ENCODE data around the gene DPH3.

GRCh38 chr3:16236030-16236639, 28.6 kb downstream of the DPH3 start:
- no peak for TF ChIP-seq FOXK2 (IDR thresholded peaks at IDR 0.05)
- TF ChIP-seq CTCF (IDR thresholded peaks at IDR 0.05 in 2 of 3, conservative IDR thresholded peaks at IDR 0.05 in 1 of 3; ENCODE audit: control insufficient read depth in 2 of 3, extremely low read depth in 1 of 3, insufficient read depth in 1 of 3, low read depth in 3 of 3, low read length in 3 of 3): no peak
- no peak for TF ChIP-seq GABPA (IDR thresholded peaks at IDR 0.05; ENCODE audit: low read depth)
- TF ChIP-seq, protein P1, sequence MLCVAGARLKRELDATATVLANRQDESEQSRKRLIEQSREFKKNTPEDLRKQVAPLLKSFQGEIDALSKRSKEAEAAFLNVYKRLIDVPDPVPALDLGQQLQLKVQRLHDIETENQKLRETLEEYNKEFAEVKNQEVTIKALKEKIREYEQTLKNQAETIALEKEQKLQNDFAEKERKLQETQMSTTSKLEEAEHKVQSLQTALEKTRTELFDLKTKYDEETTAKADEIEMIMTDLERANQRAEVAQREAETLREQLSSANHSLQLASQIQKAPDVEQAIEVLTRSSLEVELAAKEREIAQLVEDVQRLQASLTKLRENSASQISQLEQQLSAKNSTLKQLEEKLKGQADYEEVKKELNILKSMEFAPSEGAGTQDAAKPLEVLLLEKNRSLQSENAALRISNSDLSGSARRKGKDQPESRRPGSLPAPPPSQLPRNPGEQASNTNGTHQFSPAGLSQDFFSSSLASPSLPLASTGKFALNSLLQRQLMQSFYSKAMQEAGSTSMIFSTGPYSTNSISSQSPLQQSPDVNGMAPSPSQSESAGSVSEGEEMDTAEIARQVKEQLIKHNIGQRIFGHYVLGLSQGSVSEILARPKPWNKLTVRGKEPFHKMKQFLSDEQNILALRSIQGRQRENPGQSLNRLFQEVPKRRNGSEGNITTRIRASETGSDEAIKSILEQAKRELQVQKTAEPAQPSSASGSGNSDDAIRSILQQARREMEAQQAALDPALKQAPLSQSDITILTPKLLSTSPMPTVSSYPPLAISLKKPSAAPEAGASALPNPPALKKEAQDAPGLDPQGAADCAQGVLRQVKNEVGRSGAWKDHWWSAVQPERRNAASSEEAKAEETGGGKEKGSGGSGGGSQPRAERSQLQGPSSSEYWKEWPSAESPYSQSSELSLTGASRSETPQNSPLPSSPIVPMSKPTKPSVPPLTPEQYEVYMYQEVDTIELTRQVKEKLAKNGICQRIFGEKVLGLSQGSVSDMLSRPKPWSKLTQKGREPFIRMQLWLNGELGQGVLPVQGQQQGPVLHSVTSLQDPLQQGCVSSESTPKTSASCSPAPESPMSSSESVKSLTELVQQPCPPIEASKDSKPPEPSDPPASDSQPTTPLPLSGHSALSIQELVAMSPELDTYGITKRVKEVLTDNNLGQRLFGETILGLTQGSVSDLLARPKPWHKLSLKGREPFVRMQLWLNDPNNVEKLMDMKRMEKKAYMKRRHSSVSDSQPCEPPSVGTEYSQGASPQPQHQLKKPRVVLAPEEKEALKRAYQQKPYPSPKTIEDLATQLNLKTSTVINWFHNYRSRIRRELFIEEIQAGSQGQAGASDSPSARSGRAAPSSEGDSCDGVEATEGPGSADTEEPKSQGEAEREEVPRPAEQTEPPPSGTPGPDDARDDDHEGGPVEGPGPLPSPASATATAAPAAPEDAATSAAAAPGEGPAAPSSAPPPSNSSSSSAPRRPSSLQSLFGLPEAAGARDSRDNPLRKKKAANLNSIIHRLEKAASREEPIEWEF (IDR thresholded peaks at IDR 0.05; ENCODE audit: insufficient replicate concordance, low read depth, low read length): no peak
- no peak for TF ChIP-seq SIX5 (IDR thresholded peaks at IDR 0.05; ENCODE audit: low read depth, low read length, severe bottlenecking)
- no peak for TF ChIP-seq MXI1 (IDR thresholded peaks at IDR 0.05; ENCODE audit: low read depth, low read length)
- TF ChIP-seq BHLHE40 (IDR thresholded peaks at IDR 0.05; ENCODE audit: borderline replicate concordance in 1 of 2, low read depth in 2 of 2, low read length in 1 of 2): no peak
- no peak for TF ChIP-seq SKIL (IDR thresholded peaks at IDR 0.05; ENCODE audit: low read depth, poor library complexity, severe bottlenecking)
- no peak for TF ChIP-seq CEBPB (IDR thresholded peaks at IDR 0.05; ENCODE audit: borderline replicate concordance in 1 of 2, low read depth in 2 of 2, low read length in 2 of 2)
- no peak for TF ChIP-seq GATAD2B (conservative IDR thresholded peaks at IDR 0.05; ENCODE audit: low read depth)
- TF ChIP-seq POLR2A (IDR thresholded peaks at IDR 0.05; ENCODE audit: low read depth, low read length): no peak
- no peak for TF ChIP-seq TCF12 (IDR thresholded peaks at IDR 0.05; ENCODE audit: low read depth, low read length)
- no peak for TF ChIP-seq FOS (IDR thresholded peaks at IDR 0.05; ENCODE audit: borderline replicate concordance, extremely low read depth, insufficient read length)
- TF ChIP-seq, protein P2, sequence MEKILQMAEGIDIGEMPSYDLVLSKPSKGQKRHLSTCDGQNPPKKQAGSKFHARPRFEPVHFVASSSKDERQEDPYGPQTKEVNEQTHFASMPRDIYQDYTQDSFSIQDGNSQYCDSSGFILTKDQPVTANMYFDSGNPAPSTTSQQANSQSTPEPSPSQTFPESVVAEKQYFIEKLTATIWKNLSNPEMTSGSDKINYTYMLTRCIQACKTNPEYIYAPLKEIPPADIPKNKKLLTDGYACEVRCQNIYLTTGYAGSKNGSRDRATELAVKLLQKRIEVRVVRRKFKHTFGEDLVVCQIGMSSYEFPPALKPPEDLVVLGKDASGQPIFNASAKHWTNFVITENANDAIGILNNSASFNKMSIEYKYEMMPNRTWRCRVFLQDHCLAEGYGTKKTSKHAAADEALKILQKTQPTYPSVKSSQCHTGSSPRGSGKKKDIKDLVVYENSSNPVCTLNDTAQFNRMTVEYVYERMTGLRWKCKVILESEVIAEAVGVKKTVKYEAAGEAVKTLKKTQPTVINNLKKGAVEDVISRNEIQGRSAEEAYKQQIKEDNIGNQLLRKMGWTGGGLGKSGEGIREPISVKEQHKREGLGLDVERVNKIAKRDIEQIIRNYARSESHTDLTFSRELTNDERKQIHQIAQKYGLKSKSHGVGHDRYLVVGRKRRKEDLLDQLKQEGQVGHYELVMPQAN (conservative IDR thresholded peaks at IDR 0.05): no peak

Measured in GM12878 (cell line).